Loucy (cell line): ENCODE measurements around the gene FEV.

Experiments
- CTCF ChIP-seq: fragments of 200-600 bp; sonication (generic); conservative IDR thresholded peaks from 2 replicates; pipeline ENCODE4 v1.5.1; 2014; ENCODE audit warnings: mild to moderate bottlenecking, antibody characterized with exemption, low read length
- EZH2phosphoT487 ChIP-seq: fragments of 200-600 bp; IDR thresholded peaks from 2 replicates; pipeline ENCODE4 v1.6.1; 2018; ENCODE audit warnings: antibody characterized with exemption, mild to moderate bottlenecking, moderate library complexity, borderline replicate concordance

GRCh38 chr2:219001100-219001576, 16.2 kb upstream of the FEV start:
- TF ChIP-seq CTCF (no peak), EZH2phosphoT487 (no peak)
